ENCODE results near the gene NPAS2.

NPAS2 gene

DNA sequence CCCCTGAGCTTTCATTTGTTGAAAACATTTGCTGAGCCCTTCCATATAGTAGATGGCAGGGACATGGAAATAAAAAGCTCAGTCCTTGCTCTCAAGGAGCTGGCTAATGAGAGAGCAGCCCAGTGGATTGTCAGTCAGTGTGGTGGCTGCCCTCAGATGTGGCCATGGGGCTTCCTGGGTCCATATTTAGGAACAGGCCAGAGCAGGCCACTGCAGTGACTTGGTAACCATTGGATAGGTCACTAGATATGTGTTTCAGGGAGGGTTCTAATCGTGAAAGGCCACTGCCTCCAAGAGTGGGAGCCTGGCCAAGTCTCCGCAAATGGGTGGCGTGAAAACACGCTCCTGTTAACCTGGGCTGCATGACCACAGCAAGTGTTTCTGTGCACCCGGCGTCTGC lies 37.4 kb downstream of the NPAS2 start:
- no peak for DNase-seq

DNA sequence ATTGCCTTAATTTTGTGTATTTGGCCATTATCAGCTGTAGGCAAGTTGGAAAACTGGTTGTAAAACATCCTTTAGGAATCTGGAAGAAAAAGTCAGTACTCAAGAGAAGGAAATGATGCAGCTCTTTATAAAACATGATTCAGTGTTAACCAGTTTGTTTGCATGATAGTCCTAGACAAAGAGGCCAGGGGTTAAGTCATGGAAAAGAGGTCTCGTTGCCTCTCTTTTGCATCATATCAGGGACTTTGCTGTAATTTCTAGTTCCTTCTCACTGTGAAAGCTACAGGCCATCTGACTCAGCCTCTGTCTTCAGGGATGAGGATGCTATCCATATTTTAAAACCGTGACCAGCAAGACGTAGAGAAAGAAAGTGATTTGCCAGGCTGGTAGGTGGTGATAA lies 38.0 kb downstream of the NPAS2 start:
- no peak for DNase-seq

DNA sequence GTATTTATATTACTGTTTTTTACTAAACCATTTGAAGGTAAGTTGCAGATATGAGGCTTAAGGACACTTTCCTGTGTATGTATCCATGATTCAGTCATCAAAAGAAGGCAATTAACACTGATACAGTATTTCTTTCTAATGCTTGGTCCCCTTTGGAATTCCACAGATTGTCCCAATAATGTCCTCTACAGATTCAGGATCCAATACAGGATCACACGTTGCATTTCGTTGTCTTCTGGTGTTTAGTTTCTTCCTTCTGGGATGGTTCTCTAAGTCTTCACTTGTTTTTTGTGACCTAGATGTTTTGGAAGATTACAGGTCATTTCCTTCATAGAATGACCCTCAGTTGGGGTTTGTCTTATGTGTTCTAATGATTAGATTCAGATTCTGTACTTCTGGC lies 40.0 kb downstream of the NPAS2 start:
- no peak for DNase-seq

DNA sequence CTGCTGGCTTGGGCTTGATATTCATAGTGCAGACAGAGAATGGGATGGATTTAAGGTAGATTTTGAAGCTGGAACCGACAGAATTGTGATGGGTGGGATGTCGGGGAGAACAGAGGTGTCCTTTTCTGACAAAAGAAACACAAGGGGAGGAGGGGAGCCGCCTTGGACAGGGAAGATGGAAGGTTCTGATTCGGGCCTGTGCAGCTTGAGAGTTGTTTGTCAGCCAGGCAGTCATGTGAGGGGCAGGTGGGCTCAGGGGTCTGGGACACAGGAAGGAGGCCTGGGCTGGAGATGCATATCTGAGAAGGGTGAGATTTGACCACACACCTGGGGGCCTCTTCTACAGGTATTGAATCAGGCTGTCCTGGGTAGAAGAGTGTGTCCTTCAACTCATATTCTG lies 41.4 kb downstream of the NPAS2 start:
- DNase-seq = no peak

DNA sequence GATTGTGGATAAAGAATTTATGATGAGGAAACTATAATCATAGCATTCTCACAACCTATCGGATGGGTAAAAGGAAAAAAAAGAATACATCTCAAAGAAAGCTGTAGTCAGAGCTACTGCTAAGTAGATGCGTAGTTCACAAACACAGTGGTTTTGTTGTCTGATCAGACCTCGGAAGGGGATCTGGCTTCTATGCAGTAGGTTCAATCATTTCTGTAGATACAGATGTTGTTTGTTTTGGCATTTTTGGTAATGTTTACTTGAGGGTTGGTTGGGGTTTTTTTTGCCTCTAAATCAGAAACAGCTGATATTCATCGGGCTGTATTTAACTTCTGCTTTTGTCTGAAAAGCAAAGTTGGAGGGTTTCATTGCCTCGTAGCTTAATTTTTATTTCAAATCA lies 42.1 kb downstream of the NPAS2 start:
- DNase-seq = no peak

DNA sequence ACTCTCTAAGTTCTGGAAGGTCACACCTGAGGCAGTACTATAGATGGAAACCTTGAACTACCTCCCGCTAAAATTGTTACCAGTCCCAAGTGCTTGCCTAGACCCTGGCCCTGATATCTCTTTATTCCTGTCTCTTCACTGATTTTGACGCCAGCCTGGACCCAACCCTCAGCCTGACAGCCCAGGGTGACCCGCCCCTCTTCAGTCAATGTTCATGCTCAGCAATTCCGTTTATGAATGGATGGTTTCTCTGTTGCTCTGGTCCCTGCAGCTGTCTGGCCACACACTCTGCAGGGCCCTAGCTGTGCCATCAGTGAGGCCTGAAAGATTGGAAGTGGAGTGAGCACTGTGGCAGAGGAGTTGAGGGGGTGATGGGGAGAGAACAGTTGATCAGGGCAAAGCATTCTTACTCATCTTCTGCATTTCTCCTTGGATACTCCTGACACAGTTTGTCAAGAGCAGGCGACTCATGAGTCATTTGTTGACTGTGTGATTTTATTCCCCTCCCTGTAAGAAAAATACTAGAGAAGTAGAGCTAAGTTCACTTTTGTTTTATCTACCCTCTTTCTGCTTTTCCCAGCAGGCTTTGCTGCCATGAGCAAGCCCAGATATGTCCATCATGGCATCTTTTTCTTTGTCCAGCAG lies 46.0 kb downstream of the NPAS2 start:
- no peak for DNase-seq

DNA sequence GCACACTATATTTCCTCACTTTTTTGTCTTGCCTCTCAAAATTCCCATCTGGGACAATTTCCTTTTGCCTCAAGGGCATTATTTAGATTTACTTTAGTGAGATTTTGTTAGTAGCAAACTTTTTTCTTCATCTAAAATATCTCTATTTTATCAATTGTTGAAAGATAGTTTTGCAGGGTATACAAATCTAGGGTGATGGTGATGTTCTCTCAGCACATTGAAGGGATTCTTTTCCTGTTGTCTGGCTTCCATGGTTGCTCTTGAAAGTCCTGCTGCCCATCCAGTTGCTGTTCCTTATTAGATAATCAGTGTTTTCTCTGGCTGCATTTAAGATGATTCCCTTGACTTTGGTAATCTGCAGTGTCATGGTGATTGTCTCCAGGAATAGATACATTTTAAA lies 48.1 kb downstream of the NPAS2 start:
- no peak for DNase-seq

DNA sequence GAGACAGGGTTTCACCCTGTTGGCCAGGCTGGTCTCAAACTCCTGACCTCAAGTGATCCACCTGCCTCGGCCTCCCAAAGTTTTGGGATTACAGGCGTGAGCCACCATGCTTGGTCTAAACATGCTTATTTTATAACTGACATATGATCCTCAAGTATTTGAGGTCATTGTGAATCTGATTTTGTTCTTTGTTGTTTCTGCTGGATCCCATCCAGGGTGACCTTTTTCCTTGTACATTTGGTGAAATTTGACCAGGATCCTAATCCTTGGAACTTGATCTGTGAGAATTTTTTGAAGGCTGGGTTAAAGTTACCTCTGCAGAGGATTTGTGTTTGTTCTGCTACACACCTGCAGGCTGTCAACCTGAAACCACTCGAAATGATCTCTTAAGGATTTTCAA lies 49.2 kb downstream of the NPAS2 start:
- DNase-seq = no peak

DNA sequence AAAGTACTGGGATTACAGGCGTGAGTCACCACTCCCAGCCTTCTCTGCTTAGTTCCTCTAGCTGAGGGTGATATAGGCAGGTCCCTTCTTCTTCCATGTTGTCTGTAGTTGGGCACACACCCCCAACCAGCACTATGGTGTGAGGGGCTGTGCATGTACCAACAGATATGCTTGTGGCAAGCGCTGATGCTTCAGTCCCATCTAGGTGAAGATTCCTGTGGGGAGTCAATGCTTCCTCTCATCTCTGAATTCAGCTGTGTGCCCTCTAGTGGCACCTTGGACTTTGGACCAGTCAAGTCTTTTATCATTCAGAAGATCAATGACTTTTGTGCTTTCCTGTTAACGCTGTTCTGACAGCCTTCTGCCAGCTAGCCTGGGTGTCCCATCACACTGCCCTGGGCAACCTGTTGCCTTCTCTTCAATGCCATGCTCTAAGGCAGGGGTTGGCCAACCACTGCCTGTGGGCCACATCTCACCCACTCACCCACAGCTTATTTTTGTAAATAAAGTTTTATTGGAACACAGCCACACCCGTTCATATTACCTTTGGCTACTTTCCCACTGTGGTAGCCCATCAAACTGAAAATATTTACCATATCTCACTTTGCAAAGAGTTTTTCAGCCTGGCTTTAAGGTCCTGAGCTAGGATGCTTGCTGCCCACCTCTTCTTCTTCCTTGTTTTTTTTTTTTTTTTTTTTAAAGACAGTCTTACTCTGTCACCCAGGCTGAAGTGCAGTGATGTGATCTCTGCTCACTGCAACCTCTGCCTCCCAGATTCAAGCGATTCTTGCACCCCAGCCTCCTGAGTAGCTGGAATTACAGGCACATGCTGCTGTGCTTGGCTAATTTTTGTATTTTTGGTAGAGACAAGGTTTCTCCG lies 51.0 kb downstream of the NPAS2 start:
- DNase-seq = no peak

DNA sequence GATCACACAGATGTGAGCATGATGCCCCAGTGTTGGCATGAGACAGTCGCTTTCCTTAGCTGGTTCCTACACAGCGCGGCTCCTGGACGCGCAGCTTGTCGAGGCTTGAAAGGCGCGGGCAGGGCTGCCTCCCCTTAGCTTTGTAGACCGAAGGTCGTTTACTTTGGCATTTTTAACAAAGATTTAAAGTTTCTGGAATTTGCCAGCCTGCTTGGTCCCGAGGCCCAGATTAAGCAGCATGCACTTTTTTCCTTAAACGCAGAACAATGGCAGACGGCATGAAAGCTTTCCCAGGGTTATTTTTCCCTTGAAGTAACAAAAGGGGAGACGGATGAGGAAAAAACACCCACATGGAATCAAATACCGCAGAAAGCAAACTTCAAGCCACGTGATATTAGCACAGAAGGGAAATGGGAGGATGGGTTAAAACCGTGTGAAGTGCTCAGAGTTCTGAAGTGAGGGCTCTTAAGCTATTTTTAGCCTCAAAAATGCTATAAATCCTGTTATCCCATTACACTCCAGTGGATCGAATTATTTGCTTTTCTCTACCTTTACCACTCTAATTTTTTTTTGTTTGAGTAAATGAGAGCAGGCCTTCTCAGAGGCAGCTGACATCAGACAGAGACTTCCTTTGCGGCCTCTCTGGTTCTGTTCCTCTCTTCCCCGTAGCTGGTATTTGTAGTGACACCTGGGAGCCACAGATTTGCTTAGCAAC lies 55.7 kb downstream of the NPAS2 start:
- no peak for DNase-seq

DNA sequence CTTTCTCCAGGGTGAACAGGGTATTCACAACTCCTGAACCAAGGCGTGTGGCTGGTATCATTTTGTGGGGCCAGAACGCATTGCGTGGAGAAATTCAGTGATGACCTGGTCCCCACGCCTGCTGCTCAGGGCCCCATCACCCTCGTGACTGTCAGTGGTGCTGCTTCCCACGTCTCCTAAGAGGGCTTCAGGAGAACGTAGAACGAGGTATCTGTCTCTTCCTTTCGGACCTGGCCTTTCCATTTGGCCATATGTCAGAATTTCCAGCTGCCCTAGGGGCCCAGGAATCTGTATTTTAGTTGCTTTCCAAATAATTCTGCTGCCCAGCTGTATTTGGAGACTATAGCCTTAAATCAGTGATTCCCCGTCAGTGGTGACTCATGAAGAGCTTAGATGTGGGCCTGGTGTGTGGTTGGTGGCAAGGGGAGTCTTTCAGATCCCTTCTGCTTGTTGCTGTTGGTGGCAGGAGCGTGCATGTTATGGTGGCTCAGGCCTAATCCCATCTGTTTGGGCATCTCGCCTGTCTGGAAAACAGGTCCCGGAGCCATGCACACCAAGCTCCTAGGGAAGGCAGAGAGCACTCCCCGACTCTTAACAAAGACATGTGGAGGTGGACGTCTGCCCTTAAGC lies 56.4 kb downstream of the NPAS2 start:
- no peak for DNase-seq

DNA sequence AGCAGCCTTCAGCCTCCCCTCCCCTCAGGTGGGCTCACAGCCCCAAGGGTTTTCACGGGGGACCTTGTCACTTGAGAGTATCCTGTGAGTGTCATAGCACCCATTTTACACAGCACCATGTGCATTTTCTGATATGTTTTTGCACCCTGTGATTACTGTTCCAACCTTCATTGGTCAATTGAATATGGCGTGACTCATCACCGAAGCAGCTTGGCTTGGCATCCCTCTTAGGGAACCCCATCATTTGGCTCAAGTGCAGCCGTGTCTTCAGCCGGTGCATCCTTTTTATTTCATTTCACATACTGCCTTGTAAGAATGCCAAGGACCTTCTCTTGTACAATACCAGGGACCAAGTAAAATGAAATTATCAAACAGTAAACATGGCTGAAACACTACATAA lies 57.6 kb downstream of the NPAS2 start:
- DNase-seq = no peak

DNA sequence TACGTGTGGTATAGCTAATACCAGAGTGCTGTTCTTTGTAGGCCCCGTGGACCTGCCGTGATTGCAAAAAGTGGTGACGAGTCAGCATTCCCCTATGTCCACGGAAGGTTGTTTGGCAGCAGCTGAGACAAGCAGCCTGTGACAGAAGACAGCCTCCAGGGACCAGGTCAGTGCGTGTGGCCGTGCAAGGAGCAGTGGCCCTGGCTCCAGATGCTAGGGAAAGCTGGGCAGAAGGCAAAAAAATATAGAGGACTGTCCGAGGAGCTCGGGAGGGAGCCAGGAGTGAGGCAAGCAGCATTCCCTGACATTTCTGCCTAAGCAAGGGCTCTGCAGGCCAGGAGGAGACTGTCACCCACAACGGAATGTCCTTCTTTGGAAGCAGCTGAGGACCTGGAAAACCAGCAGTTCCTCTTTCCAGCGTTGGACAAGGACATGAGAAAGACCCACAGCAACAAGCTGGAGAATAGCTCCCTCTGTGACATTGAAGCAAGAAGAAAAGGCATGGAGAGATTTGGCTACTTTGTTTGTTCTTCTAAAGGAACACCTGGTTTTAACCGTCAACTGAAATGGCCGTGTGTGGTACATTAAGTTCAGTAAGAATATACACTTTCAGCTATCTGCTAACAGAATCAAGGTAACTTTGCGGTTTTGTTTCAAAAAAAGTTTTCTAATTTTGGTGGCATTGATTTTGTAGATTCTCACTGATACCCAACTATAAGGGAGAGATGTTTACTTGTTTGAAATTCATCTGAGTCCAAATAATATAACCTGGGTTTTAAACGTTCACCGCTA lies 58.3 kb downstream of the NPAS2 start:
- DNase-seq = no peak

DNA sequence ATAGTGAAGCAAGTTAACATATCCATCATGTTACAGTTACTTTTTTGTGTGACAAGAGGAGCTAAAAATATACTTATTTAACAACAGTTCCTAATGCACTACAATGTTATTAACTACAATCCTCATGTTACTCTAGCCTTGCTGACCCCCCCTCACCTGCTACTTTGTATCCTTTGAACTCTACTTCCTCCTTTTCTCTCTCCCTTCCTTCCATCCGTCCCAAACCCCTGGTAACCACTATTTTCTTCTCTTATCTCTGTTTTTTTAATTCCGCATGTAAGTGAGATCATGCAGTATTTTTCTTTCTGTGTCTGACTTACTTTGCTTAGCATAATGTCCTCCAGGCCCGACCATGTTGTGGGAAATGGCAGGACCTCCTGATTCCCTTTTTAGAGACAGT lies 59.4 kb downstream of the NPAS2 start:
- DNase-seq = no peak

DNA sequence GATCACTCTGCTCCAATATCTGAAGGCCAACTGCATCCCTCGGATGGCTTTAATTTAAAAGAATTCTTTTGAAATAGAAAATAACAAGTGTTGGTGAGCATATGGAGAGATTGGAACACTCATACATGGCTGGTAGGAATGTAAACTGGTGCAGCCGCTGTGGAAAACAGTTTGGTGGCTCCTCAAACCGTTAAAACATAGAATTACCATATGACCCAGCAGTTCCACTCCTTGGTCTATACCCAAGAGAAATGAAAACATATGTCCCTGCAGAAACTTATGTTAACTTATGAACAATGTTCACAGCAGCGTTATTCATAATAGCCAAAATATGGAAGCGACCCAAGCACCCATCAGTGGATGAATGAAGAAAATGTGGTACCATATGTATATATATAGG lies 60.1 kb downstream of the NPAS2 start:
- no peak for DNase-seq

DNA sequence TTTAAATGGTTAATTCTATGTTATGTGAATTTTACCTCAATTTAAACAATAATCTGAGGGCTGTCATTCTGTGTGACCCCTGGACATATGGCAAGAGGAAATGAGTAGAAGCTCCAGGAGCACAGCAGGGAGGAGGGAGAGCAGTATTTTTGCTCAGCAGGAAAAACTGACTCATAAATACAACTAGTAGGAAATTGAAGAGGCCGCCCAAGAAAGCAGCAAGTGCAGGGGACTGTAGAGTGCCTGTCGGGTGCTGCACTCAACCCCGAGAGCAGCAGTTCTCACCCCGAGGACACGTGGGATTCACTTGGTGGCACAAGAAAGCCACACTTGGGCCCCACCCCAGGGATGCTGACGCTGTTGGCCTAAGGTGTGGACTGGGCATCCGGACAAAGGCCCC lies 60.8 kb downstream of the NPAS2 start:
- DNase-seq = no peak

DNA sequence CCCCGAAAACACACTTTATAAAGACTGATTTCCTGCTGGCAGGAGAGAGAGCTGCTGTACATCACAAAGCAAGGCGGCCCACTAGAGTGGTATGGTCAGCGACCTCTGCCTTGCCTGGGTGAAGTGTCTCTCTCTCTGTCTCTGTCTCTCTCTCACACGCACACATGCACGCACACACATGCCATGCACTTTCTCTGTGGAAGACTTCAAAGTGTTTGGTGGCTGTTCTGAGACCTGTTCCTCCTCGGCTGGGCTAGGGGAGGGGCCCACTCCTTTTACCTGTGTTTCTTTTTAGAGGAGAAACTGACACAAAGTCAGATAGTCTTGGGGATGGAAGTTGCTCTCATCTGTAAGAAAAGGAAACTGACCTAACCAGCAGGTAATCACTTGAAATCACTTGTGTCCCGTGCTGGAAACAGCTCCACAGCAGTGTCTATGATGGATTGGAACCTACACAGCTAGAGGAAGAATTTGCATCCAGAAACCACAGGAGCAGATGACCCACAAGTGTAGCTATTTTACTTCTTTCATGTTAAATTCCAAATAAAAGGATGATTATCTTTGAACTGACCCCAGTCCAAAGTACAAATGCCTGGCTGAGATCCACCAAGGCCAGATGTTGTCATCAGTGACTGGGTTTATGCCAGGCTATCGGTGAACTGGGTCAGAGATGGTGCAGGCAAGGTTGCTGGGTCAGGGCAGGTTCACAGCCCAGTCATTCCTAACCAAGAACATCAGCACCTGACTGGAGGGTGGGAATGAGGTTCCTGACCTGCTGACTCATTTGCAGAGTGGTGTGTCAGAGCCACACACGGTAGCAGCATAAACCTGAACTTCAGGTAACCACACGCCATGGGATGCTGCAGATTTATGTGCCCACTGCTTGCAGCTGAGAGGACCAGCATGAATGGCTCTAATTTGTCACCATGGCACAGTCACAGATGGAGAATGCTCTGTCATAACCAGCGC lies 63.0 kb downstream of the NPAS2 start:
- DNase-seq = no peak

DNA sequence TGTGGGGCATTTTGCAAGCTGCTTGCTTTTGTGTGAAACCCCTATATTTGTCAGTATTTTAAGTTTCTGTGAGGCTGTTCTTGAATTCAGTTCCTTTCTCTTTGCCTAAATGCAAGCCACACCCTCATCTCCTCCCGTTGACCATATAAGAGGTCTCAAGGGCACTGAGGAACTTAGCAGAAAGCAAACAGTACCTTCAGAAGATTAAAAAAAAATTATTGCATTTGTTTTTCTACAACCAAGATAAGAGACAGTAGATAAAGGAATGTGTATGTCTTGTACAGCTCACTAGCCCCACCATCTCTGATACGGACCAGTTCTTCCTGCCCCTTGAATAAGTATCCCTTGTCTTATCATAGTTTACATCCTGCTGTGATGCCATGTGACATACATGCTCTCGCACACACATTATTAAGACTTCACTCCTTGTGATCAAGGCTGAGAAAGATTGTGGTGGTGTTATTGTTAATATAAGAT lies 64.2 kb downstream of the NPAS2 start:
- DNase-seq = no peak

DNA sequence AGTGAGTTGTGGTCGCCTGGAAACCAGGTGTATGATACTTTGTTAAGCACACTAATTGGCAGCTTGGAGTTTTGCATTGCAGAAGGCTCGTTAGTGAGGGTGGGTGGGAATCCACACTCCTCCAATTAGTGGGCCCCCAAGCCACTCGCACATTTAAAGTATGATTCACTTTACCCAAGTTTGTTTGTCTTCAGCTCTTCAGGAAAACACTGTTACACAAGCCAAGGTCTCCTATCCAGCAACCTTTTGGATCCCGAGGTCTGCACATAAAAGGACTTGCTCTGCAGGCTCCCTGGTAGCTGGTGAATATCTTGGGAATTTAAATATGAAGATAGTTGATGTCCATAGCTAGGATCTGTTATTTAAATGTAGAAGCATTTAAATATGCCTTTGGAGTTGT lies 66.1 kb downstream of the NPAS2 start:
- no peak for DNase-seq

DNA sequence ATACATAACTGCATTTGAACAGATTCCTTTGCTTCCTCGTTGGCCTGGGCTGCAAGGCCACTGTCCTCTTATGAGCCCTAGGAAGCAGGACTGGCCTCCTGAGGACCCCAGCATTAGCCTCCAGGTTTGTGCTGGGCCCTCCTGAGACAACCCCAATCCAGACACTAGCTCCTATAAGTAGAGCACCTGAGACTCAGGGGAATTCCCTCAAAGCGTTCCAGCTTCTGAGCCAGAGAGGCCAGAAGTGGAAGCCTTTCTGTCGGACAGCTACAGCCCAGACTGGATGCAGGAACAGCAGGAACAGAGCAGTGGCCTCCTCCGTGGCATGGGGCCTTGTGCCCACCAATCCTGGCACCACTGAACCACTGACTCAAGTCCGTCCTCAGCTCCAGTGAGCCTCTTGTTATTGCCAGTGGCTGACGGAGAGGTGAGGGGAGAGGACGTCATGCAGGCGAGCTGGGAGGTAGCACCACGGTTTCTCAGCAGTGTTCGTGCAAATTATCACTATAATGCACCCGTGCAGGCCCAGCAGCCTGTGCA lies 67.2 kb downstream of the NPAS2 start:
- no peak for DNase-seq
